ENCODE data around the gene ZNF740. TPM values are rescaled to one million over a fixed set of nuclear protein-coding genes. Genes with fewer than 3 reads are reported as not detected.

Gene ZNF740
- polyA plus RNA-seq, 1 of the 3 experiments (the other 2 are of a cell fraction), result 14.6 TPM

GRCh38 chr12:53230108-53230845, 49.8 kb downstream of the ZNF740 start:
- WGBS (ENCODE audit: low lambda C conversion rate), result 90% methylated on average over 10 of the region's 10 CpGs
- POLR2A ChIA-PET, result no interaction called here
- no peak overlapping the region for H3K4me3 ChIP-seq (ENCODE audit: low read depth in 2 of 2, low read length in 1 of 2)

DNA sequence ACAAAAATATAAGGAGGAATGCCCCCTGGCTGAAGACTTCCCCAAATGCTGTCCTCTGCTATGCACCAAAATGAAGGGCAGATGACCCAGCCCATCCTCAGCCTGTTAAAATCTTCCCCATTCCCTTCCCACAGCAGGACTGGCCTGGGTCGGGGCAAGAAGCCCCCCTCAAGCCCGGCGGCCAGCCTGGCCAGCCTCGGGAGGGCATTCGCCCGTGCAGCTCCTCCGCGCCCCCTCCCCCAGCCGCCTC, 51.1 kb downstream of the ZNF740 start:
- peak overlapping the region; percentile 36 to 76; a peak in 3 of 4 replicates for H3K27ac ChIP-seq (ENCODE audit: low read depth in 2 of 2, low read length in 1 of 2)
- POLR2A ChIA-PET, result no interaction called here

More at GRCh38 chr12:53230108-53230845, 49.8 kb downstream of the ZNF740 start:
- Histone ChIP-seq H3K9me3 (no peaks in the 10 kb centered on the region), H3K36me3 (replicated peaks in 1 of 2; ENCODE audit: control insufficient read depth in 1 of 2, insufficient read depth in 2 of 2, low read length in 1 of 2) (peaks cover 0 to 8% of the 10 kb centered on the region in 2 experiments), H3K27ac (ENCODE audit: low read depth in 2 of 2, low read length in 1 of 2) (no peak overlapping the region), H3K4me2 (peak overlapping the region; percentile 91; the same call in 1 of the 2 replicates), H3F3A (replicated peaks; ENCODE audit: insufficient read depth) (peaks cover 9% of the 10 kb centered on the region), H4K20me1 (ENCODE audit: insufficient read depth) (no peaks in the 10 kb centered on the region), H3K4me1 (ENCODE audit: control insufficient read depth in 1 of 2, insufficient read depth in 2 of 2, low read depth in 1 of 2, low read length in 1 of 2) (peaks cover 38 to 52% of the 10 kb centered on the region in 2 experiments; a peak in 3 of 4 replicates), H3K79me2 (ENCODE audit: insufficient read depth) (peaks cover 5% of the 10 kb centered on the region; the same call in 1 of the 2 replicates), H3K9me2 (no peaks in the 10 kb centered on the region), H2AFZ (ENCODE audit: low read depth) (no peak overlapping the region), H3K9ac (no peak overlapping the region), H3K27me3 (ENCODE audit: insufficient read depth) (no peaks in the 10 kb centered on the region)
- no peak for DNase-seq
- TF ChIP-seq FOSL2 (IDR thresholded peaks at IDR 0.05; ENCODE audit: borderline replicate concordance, low read depth), result no peak
- CTCF ChIA-PET, result interaction anchor here (1.3 to 1.4 kb wide), 2 partner anchors 18 to 21 kb away, joined by 3 to 5 read pairs; a partner anchor contains a TSS

More for the DNA sequence above, 51.1 kb downstream of the ZNF740 start:
- peak overlapping the region; percentile 76 for H3K9ac ChIP-seq
- TF ChIP-seq MXI1 (IDR thresholded peaks at IDR 0.05; ENCODE audit: low read depth, low read length) (no peak), EZH2phosphoT487 (IDR thresholded peaks at IDR 0.05; ENCODE audit: borderline replicate concordance, low read depth) (no peak), MEF2A (IDR thresholded peaks at IDR 0.05; ENCODE audit: borderline replicate concordance, low read depth) (no peak), TCF12 (IDR thresholded peaks at IDR 0.05) (no peak), PBX3 (IDR thresholded peaks at IDR 0.05) (no peak), TAF1 (IDR thresholded peaks at IDR 0.05; ENCODE audit: borderline replicate concordance, low read depth, low read length) (no peak), NRF1 (IDR thresholded peaks at IDR 0.05; ENCODE audit: low read depth, low read length) (no peak), GATA2 (CRISPR knock-in tag; IDR thresholded peaks at IDR 0.05) (no peak), USF1 (IDR thresholded peaks at IDR 0.05; ENCODE audit: borderline replicate concordance, low read depth) (no peak), RAD21 (IDR thresholded peaks at IDR 0.05; ENCODE audit: low read length) (no peak), EP300 (IDR thresholded peaks at IDR 0.05; ENCODE audit: borderline replicate concordance in 1 of 2, low read depth in 1 of 2, low read length in 1 of 2) (no peak)
- TF ChIP-seq, protein P1, sequence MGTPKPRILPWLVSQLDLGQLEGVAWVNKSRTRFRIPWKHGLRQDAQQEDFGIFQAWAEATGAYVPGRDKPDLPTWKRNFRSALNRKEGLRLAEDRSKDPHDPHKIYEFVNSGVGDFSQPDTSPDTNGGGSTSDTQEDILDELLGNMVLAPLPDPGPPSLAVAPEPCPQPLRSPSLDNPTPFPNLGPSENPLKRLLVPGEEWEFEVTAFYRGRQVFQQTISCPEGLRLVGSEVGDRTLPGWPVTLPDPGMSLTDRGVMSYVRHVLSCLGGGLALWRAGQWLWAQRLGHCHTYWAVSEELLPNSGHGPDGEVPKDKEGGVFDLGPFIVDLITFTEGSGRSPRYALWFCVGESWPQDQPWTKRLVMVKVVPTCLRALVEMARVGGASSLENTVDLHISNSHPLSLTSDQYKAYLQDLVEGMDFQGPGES (IDR thresholded peaks at IDR 0.05; ENCODE audit: low read depth, low read length), result no peak
- peak overlapping the region; percentile 66 for H2AFZ ChIP-seq (ENCODE audit: low read depth)
- H3K9me3 ChIP-seq, result no peaks in the 10 kb centered on the region
- H3F3A ChIP-seq (replicated peaks; ENCODE audit: insufficient read depth), result peaks cover 9% of the 10 kb centered on the region
- H3K4me3 ChIP-seq (ENCODE audit: low read depth in 2 of 2, low read length in 1 of 2), result peak overlapping the region; percentile 75 to 81
- 0% methylated on average over 4 of the region's 9 CpGs for WGBS (ENCODE audit: low lambda C conversion rate)
- H4K20me1 ChIP-seq (ENCODE audit: insufficient read depth), result no peaks in the 10 kb centered on the region
- peaks cover 5% of the 10 kb centered on the region; the same call in 1 of the 2 replicates for H3K79me2 ChIP-seq (ENCODE audit: insufficient read depth)
- peaks cover 0 to 8% of the 10 kb centered on the region in 2 experiments for H3K36me3 ChIP-seq (replicated peaks in 1 of 2; ENCODE audit: control insufficient read depth in 1 of 2, insufficient read depth in 2 of 2, low read length in 1 of 2)
- CTCF ChIA-PET, result interaction anchor here (1.2 to 4.5 kb wide), 3 partner anchors 9 to 20 kb away, joined by 4 to 19 read pairs (median 4); no protein-coding TSS in a partner anchor
- DNase-seq, result no peak
- peak overlapping the region; percentile 91 for H3K4me2 ChIP-seq
- H3K4me1 ChIP-seq (ENCODE audit: control insufficient read depth in 1 of 2, insufficient read depth in 2 of 2, low read depth in 1 of 2, low read length in 1 of 2), result peaks cover 33 to 52% of the 10 kb centered on the region in 2 experiments; a peak in 3 of 4 replicates
- no peaks in the 10 kb centered on the region for H3K9me2 ChIP-seq
- no peaks in the 10 kb centered on the region for H3K27me3 ChIP-seq (ENCODE audit: insufficient read depth)
